ENCODE data around the gene PLEKHH1.

PLEKHH1 gene

GRCh38 chr14:67577909-67578749 lies 45.0 kb downstream of the PLEKHH1 start:
- POLR2A ChIA-PET = interaction anchor here (1.3 kb wide), 1 partner anchor 22 kb away, joined by 3 read pairs; the partner anchor contains the start of gene PIGH
- peaks cover 0 to 86% of the 10 kb centered on the region in 2 experiments; a peak in 2 of 3 replicates for H3K36me3 ChIP-seq (ENCODE audit: control insufficient read depth in 2 of 2, insufficient read depth in 1 of 2, low read length in 2 of 2)
- H3K4me3 ChIP-seq (ENCODE audit: low read depth, low read length) = no peak overlapping the region
- no peak for TF ChIP-seq ZBTB20 (tag by site-specific recombination; IDR thresholded peaks at IDR 0.05)
- H3K4me1 ChIP-seq (ENCODE audit: control insufficient read depth, insufficient read depth, low read length) = no peaks in the 10 kb centered on the region
- no peaks in the 10 kb centered on the region for H3K9me3 ChIP-seq (ENCODE audit: control insufficient read depth, insufficient read depth, low read depth, low read length)
- CTCF ChIA-PET = interaction anchor here (0.7 to 8.8 kb wide), 2 partner anchors 51 to 126 kb away, joined by 3 to 57 read pairs; no protein-coding TSS in a partner anchor
- no peak overlapping the region for H3K27ac ChIP-seq (ENCODE audit: extremely low read depth, low read depth, low read length)

- ChIA-PET CTCF (interaction anchor here (0.6 to 8.8 kb wide), 9 partner anchors 8 to 491 kb away, joined by 3 to 57 read pairs (median 4); no protein-coding TSS in a partner anchor), POLR2A (no interaction called here)
- H3K36me3 ChIP-seq (ENCODE audit: control insufficient read depth in 2 of 2, insufficient read depth in 1 of 2, low read length in 2 of 2) = peaks cover 0 to 86% of the 10 kb centered on the region in 2 experiments; a peak in 2 of 3 replicates
Observed at GRCh38 chr14:67579040-67579439, 46.0 kb downstream of the PLEKHH1 start.

DNA sequence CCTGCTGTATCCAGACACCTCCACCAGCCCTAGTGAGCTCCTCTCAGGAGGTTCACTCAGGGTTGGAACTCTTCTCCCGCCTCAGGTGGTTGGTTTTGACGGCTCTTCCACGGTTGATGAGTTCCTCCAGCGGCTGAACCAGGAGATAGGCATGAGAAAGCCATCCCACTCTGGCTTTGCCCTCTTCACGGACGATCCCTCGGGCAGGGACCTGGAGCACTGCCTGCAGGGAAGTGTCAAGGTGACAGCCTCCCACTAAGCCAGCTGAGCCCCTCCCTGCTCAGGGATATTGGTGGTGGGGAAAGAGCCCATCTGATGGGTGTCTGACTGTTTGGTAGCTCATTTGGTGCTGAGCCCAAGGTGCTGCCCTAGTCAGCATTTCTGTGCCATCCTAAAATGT lies 46.5 kb downstream of the PLEKHH1 start:
- H3K36me3 ChIP-seq (ENCODE audit: control insufficient read depth in 2 of 2, insufficient read depth in 1 of 2, low read length in 2 of 2) = peaks cover 0 to 86% of the 10 kb centered on the region in 2 experiments; a peak in 2 of 3 replicates
- H3K4me1 ChIP-seq (ENCODE audit: control insufficient read depth, insufficient read depth, low read length) = no peaks in the 10 kb centered on the region
- no peak overlapping the region for H3K27ac ChIP-seq (ENCODE audit: extremely low read depth, low read depth, low read length)
- POLR2A ChIA-PET = no interaction called here
- H3K4me3 ChIP-seq (ENCODE audit: low read depth, low read length) = no peak overlapping the region
- CTCF ChIA-PET = interaction anchor here (0.6 to 8.8 kb wide), 9 partner anchors 8 to 492 kb away, joined by 3 to 57 read pairs (median 4); no protein-coding TSS in a partner anchor
- H3K9me3 ChIP-seq (ENCODE audit: control insufficient read depth, insufficient read depth, low read depth, low read length) = no peaks in the 10 kb centered on the region
- TF ChIP-seq ZNF121 (tag by site-specific recombination; IDR thresholded peaks at IDR 0.05) = no peak
- no peak for TF ChIP-seq ZFP41 (tag by site-specific recombination; IDR thresholded peaks at IDR 0.05; ENCODE audit: borderline replicate concordance)
- no peak for TF ChIP-seq ZNF2 (tag by site-specific recombination; IDR thresholded peaks at IDR 0.05)
- no peak for TF ChIP-seq ZNF37A (tag by site-specific recombination; IDR thresholded peaks at IDR 0.05)
- no peak for TF ChIP-seq ZNF580 (tag by site-specific recombination; IDR thresholded peaks at IDR 0.05)
- TF ChIP-seq SCRT1 (tag by site-specific recombination; IDR thresholded peaks at IDR 0.05; ENCODE audit: borderline replicate concordance) = no peak
- no peak for TF ChIP-seq ZNF366 (tag by site-specific recombination; conservative IDR thresholded peaks at IDR 0.05)
- no peak for TF ChIP-seq HOXA7 (CRISPR knock-in tag; IDR thresholded peaks at IDR 0.05; ENCODE audit: borderline replicate concordance)
- TF ChIP-seq ZNF223 (tag by site-specific recombination; IDR thresholded peaks at IDR 0.05) = no peak
- TF ChIP-seq ZNF521 (tag by site-specific recombination; IDR thresholded peaks at IDR 0.05) = no peak
- no peak for TF ChIP-seq ZNF830 (tag by site-specific recombination; IDR thresholded peaks at IDR 0.05; ENCODE audit: low read depth)
- TF ChIP-seq, protein P1, sequence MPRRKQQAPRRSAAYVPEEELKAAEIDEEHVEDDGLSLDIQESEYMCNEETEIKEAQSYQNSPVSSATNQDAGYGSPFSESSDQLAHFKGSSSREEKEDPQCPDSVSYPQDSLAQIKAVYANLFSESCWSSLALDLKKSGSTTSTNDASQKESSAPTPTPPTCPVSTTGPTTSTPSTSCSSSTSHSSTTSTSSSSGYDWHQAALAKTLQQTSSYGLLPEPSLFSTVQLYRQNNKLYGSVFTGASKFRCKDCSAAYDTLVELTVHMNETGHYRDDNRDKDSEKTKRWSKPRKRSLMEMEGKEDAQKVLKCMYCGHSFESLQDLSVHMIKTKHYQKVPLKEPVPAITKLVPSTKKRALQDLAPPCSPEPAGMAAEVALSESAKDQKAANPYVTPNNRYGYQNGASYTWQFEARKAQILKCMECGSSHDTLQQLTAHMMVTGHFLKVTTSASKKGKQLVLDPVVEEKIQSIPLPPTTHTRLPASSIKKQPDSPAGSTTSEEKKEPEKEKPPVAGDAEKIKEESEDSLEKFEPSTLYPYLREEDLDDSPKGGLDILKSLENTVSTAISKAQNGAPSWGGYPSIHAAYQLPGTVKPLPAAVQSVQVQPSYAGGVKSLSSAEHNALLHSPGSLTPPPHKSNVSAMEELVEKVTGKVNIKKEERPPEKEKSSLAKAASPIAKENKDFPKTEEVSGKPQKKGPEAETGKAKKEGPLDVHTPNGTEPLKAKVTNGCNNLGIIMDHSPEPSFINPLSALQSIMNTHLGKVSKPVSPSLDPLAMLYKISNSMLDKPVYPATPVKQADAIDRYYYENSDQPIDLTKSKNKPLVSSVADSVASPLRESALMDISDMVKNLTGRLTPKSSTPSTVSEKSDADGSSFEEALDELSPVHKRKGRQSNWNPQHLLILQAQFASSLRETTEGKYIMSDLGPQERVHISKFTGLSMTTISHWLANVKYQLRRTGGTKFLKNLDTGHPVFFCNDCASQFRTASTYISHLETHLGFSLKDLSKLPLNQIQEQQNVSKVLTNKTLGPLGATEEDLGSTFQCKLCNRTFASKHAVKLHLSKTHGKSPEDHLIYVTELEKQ (tag by site-specific recombination; IDR thresholded peaks at IDR 0.05; ENCODE audit: borderline replicate concordance) = no peak
- TF ChIP-seq MYNN (tag by site-specific recombination; IDR thresholded peaks at IDR 0.05; ENCODE audit: borderline replicate concordance) = no peak
- TF ChIP-seq, protein P2, sequence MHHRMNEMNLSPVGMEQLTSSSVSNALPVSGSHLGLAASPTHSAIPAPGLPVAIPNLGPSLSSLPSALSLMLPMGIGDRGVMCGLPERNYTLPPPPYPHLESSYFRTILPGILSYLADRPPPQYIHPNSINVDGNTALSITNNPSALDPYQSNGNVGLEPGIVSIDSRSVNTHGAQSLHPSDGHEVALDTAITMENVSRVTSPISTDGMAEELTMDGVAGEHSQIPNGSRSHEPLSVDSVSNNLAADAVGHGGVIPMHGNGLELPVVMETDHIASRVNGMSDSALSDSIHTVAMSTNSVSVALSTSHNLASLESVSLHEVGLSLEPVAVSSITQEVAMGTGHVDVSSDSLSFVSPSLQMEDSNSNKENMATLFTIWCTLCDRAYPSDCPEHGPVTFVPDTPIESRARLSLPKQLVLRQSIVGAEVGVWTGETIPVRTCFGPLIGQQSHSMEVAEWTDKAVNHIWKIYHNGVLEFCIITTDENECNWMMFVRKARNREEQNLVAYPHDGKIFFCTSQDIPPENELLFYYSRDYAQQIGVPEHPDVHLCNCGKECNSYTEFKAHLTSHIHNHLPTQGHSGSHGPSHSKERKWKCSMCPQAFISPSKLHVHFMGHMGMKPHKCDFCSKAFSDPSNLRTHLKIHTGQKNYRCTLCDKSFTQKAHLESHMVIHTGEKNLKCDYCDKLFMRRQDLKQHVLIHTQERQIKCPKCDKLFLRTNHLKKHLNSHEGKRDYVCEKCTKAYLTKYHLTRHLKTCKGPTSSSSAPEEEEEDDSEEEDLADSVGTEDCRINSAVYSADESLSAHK (tag by site-specific recombination; IDR thresholded peaks at IDR 0.05) = no peak
- TF ChIP-seq, protein P3, sequence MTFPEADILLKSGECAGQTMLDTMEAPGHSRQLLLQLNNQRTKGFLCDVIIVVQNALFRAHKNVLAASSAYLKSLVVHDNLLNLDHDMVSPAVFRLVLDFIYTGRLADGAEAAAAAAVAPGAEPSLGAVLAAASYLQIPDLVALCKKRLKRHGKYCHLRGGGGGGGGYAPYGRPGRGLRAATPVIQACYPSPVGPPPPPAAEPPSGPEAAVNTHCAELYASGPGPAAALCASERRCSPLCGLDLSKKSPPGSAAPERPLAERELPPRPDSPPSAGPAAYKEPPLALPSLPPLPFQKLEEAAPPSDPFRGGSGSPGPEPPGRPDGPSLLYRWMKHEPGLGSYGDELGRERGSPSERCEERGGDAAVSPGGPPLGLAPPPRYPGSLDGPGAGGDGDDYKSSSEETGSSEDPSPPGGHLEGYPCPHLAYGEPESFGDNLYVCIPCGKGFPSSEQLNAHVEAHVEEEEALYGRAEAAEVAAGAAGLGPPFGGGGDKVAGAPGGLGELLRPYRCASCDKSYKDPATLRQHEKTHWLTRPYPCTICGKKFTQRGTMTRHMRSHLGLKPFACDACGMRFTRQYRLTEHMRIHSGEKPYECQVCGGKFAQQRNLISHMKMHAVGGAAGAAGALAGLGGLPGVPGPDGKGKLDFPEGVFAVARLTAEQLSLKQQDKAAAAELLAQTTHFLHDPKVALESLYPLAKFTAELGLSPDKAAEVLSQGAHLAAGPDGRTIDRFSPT (tag by site-specific recombination; IDR thresholded peaks at IDR 0.05) = no peak
- no peak for TF ChIP-seq ZNF776 (tag by site-specific recombination; IDR thresholded peaks at IDR 0.05; ENCODE audit: borderline replicate concordance)
- TF ChIP-seq KLF16 (tag by site-specific recombination; IDR thresholded peaks at IDR 0.05) = no peak

More at GRCh38 chr14:67579040-67579439, 46.0 kb downstream of the PLEKHH1 start:
- TF ChIP-seq ZNF555 (tag by site-specific recombination; conservative IDR thresholded peaks at IDR 0.05) = no peak
- no peak for TF ChIP-seq GFI1B (tag by site-specific recombination; IDR thresholded peaks at IDR 0.05)
- no peak for TF ChIP-seq ZNF529 (tag by site-specific recombination; IDR thresholded peaks at IDR 0.05; ENCODE audit: insufficient replicate concordance)
- TF ChIP-seq ZNF791 (tag by site-specific recombination; IDR thresholded peaks at IDR 0.05) = no peak
- TF ChIP-seq ZNF621 (tag by site-specific recombination; IDR thresholded peaks at IDR 0.05) = no peak
- TF ChIP-seq ZNF266 (tag by site-specific recombination; IDR thresholded peaks at IDR 0.05; ENCODE audit: low read depth) = no peak
- no peak for TF ChIP-seq ZNF324 (tag by site-specific recombination; IDR thresholded peaks at IDR 0.05)
- TF ChIP-seq ZNF433 (tag by site-specific recombination; IDR thresholded peaks at IDR 0.05; ENCODE audit: low read depth) = no peak
- no peak for TF ChIP-seq ZNF830 (tag by site-specific recombination; IDR thresholded peaks at IDR 0.05; ENCODE audit: low read depth)
- no peak for TF ChIP-seq OVOL3 (tag by site-specific recombination; IDR thresholded peaks at IDR 0.05)
- TF ChIP-seq ZNF184 (tag by site-specific recombination; IDR thresholded peaks at IDR 0.05) = no peak
- Histone ChIP-seq H3K4me3 (ENCODE audit: low read depth, low read length) (no peak overlapping the region), H3K27ac (ENCODE audit: extremely low read depth, low read depth, low read length) (no peak overlapping the region), H3K4me1 (ENCODE audit: control insufficient read depth, insufficient read depth, low read length) (no peaks in the 10 kb centered on the region), H3K9me3 (ENCODE audit: control insufficient read depth, insufficient read depth, low read depth, low read length) (no peaks in the 10 kb centered on the region)
